SU-DHL-6 (cell line): ENCODE results near the gene IFNA21.
"Not testable (repeated sequence)": the region's sequence is repeated elsewhere in the genome, so short reads cannot be mapped to it uniquely, and the experiment has no call there.

Experiments used
- H2AFZ ChIP-seq: fragments of 200-600 bp; sonication (generic); 2 replicates; pipeline ENCODE4 v1.6.1; 2014; ENCODE audit warnings: low read depth, mild to moderate bottlenecking, moderate library complexity, mixed read lengths, antibody characterized with exemption, low read length; ENCODE audit not compliant: severe bottlenecking
- H3F3A ChIP-seq: fragments of 200-600 bp; shearing (Covaris generic); 2 replicates; pipeline ENCODE4 v1.6.0; 2016; ENCODE audit warnings: antibody characterized with exemption, mild to moderate bottlenecking; ENCODE audit not compliant: insufficient read depth
- H3K27ac ChIP-seq: fragments of 200-600 bp; sonication (generic); 2 replicates; pipeline ENCODE4 v1.5.1; 2016; ENCODE audit warnings: low read depth, mild to moderate bottlenecking, low read length, moderate library complexity, mixed read lengths
- H3K27me3 ChIP-seq: fragments of 200-600 bp; sonication (generic), shearing (Covaris generic); 2 replicates; pipeline ENCODE4 v1.6.0; 2014; ENCODE audit warnings: mild to moderate bottlenecking, low read length
- H3K36me3 ChIP-seq: fragments of 200-600 bp; sonication (generic); 2 replicates; pipeline ENCODE4 v1.6.1; 2014; ENCODE audit warnings: mild to moderate bottlenecking, low read length, mixed read lengths
- H3K4me2 ChIP-seq: fragments of 300-600, 200-600 bp; shearing (Covaris generic), sonication (generic); 2 replicates; pipeline ENCODE4 v1.6.0; 2014; ENCODE audit warnings: low read length, low read depth, mild to moderate bottlenecking; ENCODE audit not compliant: poor library complexity, severe bottlenecking
- H3K4me3 ChIP-seq: fragments of 200-600 bp; sonication (generic); 2 replicates; pipeline ENCODE4 v1.5.1; 2014; ENCODE audit warnings: antibody characterized with exemption, low read length, mild to moderate bottlenecking, mixed read lengths; ENCODE audit not compliant: insufficient read depth, poor library complexity, severe bottlenecking
- H3K79me2 ChIP-seq: fragments of 200-600 bp; sonication (generic); 2 replicates; pipeline ENCODE4 v1.6.1; 2014; ENCODE audit warnings: mild to moderate bottlenecking, low read length, moderate library complexity; ENCODE audit not compliant: insufficient read depth
- H3K9ac ChIP-seq: fragments of 200-600 bp; sonication (generic); 2 replicates; pipeline ENCODE4 v1.7.0; 2014; ENCODE audit warnings: mild to moderate bottlenecking, low read length
- H3K9me2 ChIP-seq: fragments of 200-600 bp; sonication (generic); replicated peaks from 2 replicates; pipeline ENCODE4 v1.6.1; 2014; ENCODE audit warnings: low read length; ENCODE audit not compliant: insufficient read depth
- H3K9me3 ChIP-seq: fragments of 200-600 bp; sonication (generic); 2 replicates; pipeline ENCODE4 v1.6.1; 2014; ENCODE audit warnings: low read length, mixed read lengths; ENCODE audit not compliant: insufficient read depth
- H4K20me1 ChIP-seq: fragments of 200-600 bp; sonication (generic); 2 replicates; pipeline ENCODE4 v1.6.1; 2014; ENCODE audit warnings: low read depth, mild to moderate bottlenecking, antibody characterized with exemption, low read length, moderate library complexity, mixed read lengths
- CTCF ChIP-seq: fragments of 200-600 bp; sonication (generic); IDR thresholded peaks from one replicate; pipeline ENCODE4 v1.5.1; 2017; ENCODE audit warnings: antibody characterized with exemption, mild to moderate bottlenecking, low read length, moderate library complexity; ENCODE audit not compliant: insufficient read depth, poor library complexity, severe bottlenecking
- EZH2phosphoT487 ChIP-seq: fragments of 200-600 bp; sonication (generic), shearing (Covaris generic); conservative IDR thresholded peaks from 2 replicates; pipeline ENCODE4 v1.6.1; 2018; ENCODE audit warnings: mild to moderate bottlenecking, antibody characterized with exemption, low read length, moderate library complexity, mixed read lengths

IFNA21 gene

DNA sequence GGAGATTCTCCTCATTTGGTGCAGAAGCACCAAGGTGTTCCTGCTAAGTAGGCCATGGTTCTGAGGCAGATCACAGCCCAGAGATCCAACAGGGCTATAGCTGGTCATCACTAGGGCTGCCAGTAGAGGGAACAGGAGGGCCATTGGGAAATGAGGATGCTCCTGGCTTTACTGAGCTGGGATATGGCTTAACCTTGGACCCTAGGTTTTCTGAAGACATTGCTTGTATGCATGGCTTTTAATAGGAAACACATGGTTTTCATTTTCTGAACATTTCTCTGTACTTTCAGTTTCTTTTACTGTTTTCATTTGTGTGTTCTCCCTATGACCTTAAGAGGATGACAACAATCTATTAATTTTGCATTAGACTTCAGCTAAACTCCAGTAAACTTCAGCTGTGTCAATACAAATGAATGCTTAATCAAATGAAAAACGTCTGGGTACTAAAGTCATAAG is 25.0 kb downstream of the IFNA21 start, which contains the start of gene IFNW1:
Gene IFNW1, minus strand, starts transcription at position 406 of the 456 bp plus-strand sequence. Its CDS starts 262 bp downstream, at position 144.
- Histone ChIP-seq H2AFZ (no peak within 1 kb of the TSS), H3K9me2 (no peaks in the 10 kb centered on the region), H3K4me3 (no peak within 1 kb of the TSS), H3K79me2 (no peaks in the 10 kb centered on the region), H3K36me3 (no peaks in the 10 kb centered on the region), H3K4me2 (no peak within 1 kb of the TSS), H3K9ac (no peak within 1 kb of the TSS), H4K20me1 (no peaks in the 10 kb centered on the region), H3F3A (no peaks in the 10 kb centered on the region), H3K27ac (no peak within 1 kb of the TSS), H3K27me3 (no peaks in the 10 kb centered on the region), H3K9me3 (no peaks in the 10 kb centered on the region)
- TF ChIP-seq CTCF (no peak), EZH2phosphoT487 (no peak)

DNA sequence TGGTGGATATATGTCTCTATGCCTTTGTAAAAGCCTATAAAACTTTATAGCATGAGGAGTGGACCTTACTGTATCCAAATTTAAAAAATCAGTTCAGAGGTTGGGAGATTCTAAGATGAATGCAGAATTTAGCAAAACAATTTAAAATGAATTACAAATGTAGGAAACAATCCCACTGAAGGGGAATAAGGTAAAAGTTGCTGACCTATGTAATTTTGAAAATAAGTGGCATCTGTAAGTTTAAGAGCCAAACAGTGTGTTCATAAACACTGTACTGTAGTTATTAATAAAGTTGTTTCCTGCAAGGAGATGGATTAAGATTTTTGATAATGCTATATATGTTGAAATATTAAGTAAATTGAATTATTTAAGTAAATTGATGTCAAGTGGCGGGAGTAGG is 29.4 kb downstream of the IFNA21 start:
- no peak overlapping the region for H3K4me2 ChIP-seq
- H3F3A ChIP-seq: no peaks in the 10 kb centered on the region
- no peak overlapping the region for H3K4me3 ChIP-seq
- no peak overlapping the region for H3K9ac ChIP-seq
- H3K79me2 ChIP-seq: no peaks in the 10 kb centered on the region
- TF ChIP-seq EZH2phosphoT487 (no peak), CTCF (no peak)
- no peaks in the 10 kb centered on the region for H3K9me3 ChIP-seq
- H4K20me1 ChIP-seq: no peaks in the 10 kb centered on the region
- no peaks in the 10 kb centered on the region for H3K27me3 ChIP-seq
- no peak overlapping the region for H3K27ac ChIP-seq
- no peaks in the 10 kb centered on the region for H3K9me2 ChIP-seq
- no peaks in the 10 kb centered on the region for H3K36me3 ChIP-seq
- H2AFZ ChIP-seq: no peak overlapping the region

DNA sequence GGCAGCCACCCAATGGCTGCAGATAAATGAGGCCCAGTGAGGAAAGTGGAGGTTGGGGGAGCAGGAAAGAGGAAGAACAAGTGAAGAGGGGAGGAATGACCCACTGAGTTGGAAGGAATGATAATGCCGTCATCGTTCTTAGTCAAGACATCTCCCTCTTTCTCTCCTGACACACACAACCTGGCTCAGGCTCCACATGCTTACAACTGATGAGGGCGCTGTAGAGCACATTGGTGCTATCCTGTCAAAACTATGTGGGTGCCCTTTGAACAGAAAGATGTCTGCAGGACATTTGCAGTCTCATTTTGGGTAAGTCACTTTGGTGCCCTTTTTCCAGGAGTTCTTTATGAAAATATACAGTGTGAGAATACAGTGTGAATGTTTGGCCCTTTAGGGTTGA is 30.7 kb downstream of the IFNA21 start:
- Histone ChIP-seq H3K9me3 (no peaks in the 10 kb centered on the region), H3K4me2 (no peak overlapping the region), H4K20me1 (no peaks in the 10 kb centered on the region), H2AFZ (no peak overlapping the region), H3K27me3 (no peaks in the 10 kb centered on the region), H3F3A (no peaks in the 10 kb centered on the region), H3K36me3 (no peaks in the 10 kb centered on the region), H3K9ac (no peak overlapping the region), H3K9me2 (no peaks in the 10 kb centered on the region), H3K79me2 (no peaks in the 10 kb centered on the region), H3K27ac (no peak overlapping the region), H3K4me3 (no peak overlapping the region)
- no peak for TF ChIP-seq CTCF
- TF ChIP-seq EZH2phosphoT487: no peak

DNA sequence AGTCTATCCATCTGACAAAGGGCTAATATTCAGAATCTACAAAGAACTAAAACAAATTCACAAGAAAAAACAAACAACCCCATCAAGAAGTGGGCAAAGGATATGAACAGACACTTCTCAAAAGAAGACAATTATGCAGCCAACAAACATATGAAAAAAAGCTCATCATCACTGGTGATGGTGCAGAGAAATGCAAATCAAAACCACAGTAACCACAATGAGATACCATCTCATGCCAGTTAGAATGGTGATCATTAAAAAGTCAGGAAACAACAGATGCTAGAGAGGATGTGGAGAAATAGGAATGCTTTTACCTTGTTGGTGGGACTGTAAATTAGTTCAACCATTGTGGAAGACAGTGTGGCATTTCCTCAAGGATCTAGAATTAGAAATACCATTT is 38.3 kb downstream of the IFNA21 start:
- not testable (repeated sequence) for H3K36me3 ChIP-seq, H3K9me2 ChIP-seq, H3K27ac ChIP-seq, H3K79me2 ChIP-seq, H2AFZ ChIP-seq, H3K4me3 ChIP-seq, H4K20me1 ChIP-seq, H3F3A ChIP-seq, H3K9me3 ChIP-seq, H3K4me2 ChIP-seq, H3K27me3 ChIP-seq, H3K9ac ChIP-seq
